Suppressor macrophage (primary cell): ENCODE measurements around the gene SPATC1L.

ENCODE experiments used
- DNase-seq, 4 experiments: peaks; one replicate each; pipeline ENCODE4 v3.0.0-alpha.2; 2020 to 2022

Gene SPATC1L

GRCh38 chr21:46119637-46120271 is 64.5 kb downstream of the SPATC1L start:
- no peak for DNase-seq

- no peak for DNase-seq
Measured at GRCh38 chr21:46119144-46119636, 65.1 kb downstream of the SPATC1L start.

- no peak for DNase-seq
Measured at GRCh38 chr21:46118316-46119143, 65.7 kb downstream of the SPATC1L start.

GRCh38 chr21:46117586-46118315 is 66.5 kb downstream of the SPATC1L start:
- no peak for DNase-seq

- DNase-seq = no peak
Measured at GRCh38 chr21:46116776-46117585, 67.3 kb downstream of the SPATC1L start.

- DNase-seq = no peak
Measured at GRCh38 chr21:46116189-46116775, 68.0 kb downstream of the SPATC1L start.

GRCh38 chr21:46115441-46116188 is 68.6 kb downstream of the SPATC1L start:
- no peak for DNase-seq

GRCh38 chr21:46114963-46115362 is 69.3 kb downstream of the SPATC1L start:
- no peak for DNase-seq

GRCh38 chr21:46113497-46114176 is 70.6 kb downstream of the SPATC1L start:
- no peak for DNase-seq

GRCh38 chr21:46112725-46113215 is 71.5 kb downstream of the SPATC1L start:
- DNase-seq = no peak

GRCh38 chr21:46111857-46112724 is 72.2 kb downstream of the SPATC1L start:
- no peak for DNase-seq

- DNase-seq = no peak
Measured at GRCh38 chr21:46111193-46111571, 73.1 kb downstream of the SPATC1L start.
